Measurements from ENCODE around the gene POLR2E.
"Not testable (repeated sequence)": the region's sequence is repeated elsewhere in the genome, so short reads cannot be mapped to it uniquely, and the experiment has no call there.

The POLR2E gene

GRCh38 chr19:1094978-1095701 is at the start of gene POLR2E:
Gene POLR2E (minus strand): TSS chr19:1095375. CDS start chr19:1095315, 60 bp downstream.
- DNase-seq (ENCODE audit: low read depth, low spot score) = peak; percentile 90

- DNase-seq (ENCODE audit: low read depth, low spot score) = no peak
Observed at GRCh38 chr19:1144741-1145140, 49.6 kb upstream of the POLR2E start.

GRCh38 chr19:1143828-1144399 is 48.7 kb upstream of the POLR2E start:
- no peak for DNase-seq (ENCODE audit: low read depth, low spot score)

- no peak for DNase-seq (ENCODE audit: low read depth, low spot score)
Observed at GRCh38 chr19:1141944-1142343, 46.8 kb upstream of the POLR2E start.

GRCh38 chr19:1140272-1141027 is 45.3 kb upstream of the POLR2E start:
- no peak for DNase-seq (ENCODE audit: low read depth, low spot score)

- no peak for DNase-seq (ENCODE audit: low read depth, low spot score)
Observed at GRCh38 chr19:1139126-1139525, 44.0 kb upstream of the POLR2E start.

- DNase-seq (ENCODE audit: low read depth, low spot score) = no peak
Observed at GRCh38 chr19:1138121-1138520, 42.9 kb upstream of the POLR2E start.

GRCh38 chr19:1136621-1137317 is 41.6 kb upstream of the POLR2E start:
- no peak for DNase-seq (ENCODE audit: low read depth, low spot score)

GRCh38 chr19:1136201-1136600 is 41.0 kb upstream of the POLR2E start:
- DNase-seq (ENCODE audit: low read depth, low spot score) = no peak

GRCh38 chr19:1135454-1135853 is 40.3 kb upstream of the POLR2E start:
- DNase-seq (ENCODE audit: low read depth, low spot score) = no peak

GRCh38 chr19:1134431-1134830 is 39.3 kb upstream of the POLR2E start:
- no peak for DNase-seq (ENCODE audit: low read depth, low spot score)

- no peak for DNase-seq (ENCODE audit: low read depth, low spot score)
Observed at GRCh38 chr19:1133471-1133929, 38.3 kb upstream of the POLR2E start.

GRCh38 chr19:1132552-1133383 is 37.6 kb upstream of the POLR2E start:
- DNase-seq (ENCODE audit: low read depth, low spot score) = peak; percentile 17

GRCh38 chr19:1131718-1132551 is 36.8 kb upstream of the POLR2E start:
- peak; percentile 76 for DNase-seq (ENCODE audit: low read depth, low spot score)

- no peak for DNase-seq (ENCODE audit: low read depth, low spot score)
Observed at GRCh38 chr19:1130771-1131717, 35.9 kb upstream of the POLR2E start.

- no peak for DNase-seq (ENCODE audit: low read depth, low spot score)
Observed at GRCh38 chr19:1129535-1129934, 34.4 kb upstream of the POLR2E start.

GRCh38 chr19:1129084-1129483 is 33.9 kb upstream of the POLR2E start:
- DNase-seq (ENCODE audit: low read depth, low spot score) = not testable (repeated sequence)

- DNase-seq (ENCODE audit: low read depth, low spot score) = no peak
Observed at GRCh38 chr19:1128106-1128505, 32.9 kb upstream of the POLR2E start.

Measured in activated naive CD8-positive, alpha-beta T cell treated with anti-CD3 and anti-CD28 coated beads, Interleukin-2, amount 50 U/mL, for 16 hours (primary cell).